Left forelimb (tissue), 1 donor: ENCODE results near the gene GALK1.
"Not testable (repeated sequence)": the region's sequence is repeated elsewhere in the genome, so short reads cannot be mapped to it uniquely, and the experiment has no call there.

ENCODE experiments used
- DNase-seq: peaks from one replicate; pipeline ENCODE4 v3.0.0-alpha.2; 2018; ENCODE audit warnings: low spot score

Gene GALK1

DNA sequence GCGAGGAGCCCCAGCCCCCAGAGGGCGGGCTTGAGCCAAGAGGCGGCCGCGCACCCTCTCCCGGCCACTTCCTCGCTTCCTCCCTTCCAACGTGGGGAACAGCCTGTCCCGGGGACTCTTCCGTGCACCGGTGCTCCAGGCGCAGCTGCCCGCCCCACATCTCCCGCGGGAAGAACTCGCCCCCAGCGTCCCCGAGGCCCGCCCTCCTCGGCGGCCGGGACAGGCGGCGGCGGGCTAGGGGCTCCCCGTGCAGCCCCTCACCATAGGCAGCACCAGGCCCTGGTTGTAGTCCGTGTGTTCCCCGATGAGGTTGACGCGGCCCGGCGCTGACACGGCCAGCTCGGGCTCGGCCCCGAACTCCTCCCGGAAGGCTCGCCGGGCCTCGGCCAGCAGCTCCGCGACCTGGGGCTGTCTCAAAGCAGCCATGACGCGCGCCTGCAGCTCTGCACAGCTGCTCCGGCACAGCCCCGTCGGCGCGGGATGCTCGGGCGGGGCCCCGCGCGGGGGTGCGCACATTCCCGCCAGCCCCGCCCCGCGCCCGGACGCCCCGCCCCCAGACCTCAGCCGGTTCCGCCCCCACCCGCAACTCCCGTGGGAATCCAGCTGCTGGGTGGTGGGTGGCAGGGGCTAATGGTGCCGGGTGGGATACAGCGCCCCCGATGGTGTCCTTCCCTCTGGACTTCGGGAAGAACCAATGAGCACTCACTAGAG is at the start of gene GALK1:
GALK1 (minus strand) TSS at position 482 of the 711 bp plus-strand sequence; CDS start at position 426, 56 bp downstream.
- peak; percentile 86 for DNase-seq

DNA sequence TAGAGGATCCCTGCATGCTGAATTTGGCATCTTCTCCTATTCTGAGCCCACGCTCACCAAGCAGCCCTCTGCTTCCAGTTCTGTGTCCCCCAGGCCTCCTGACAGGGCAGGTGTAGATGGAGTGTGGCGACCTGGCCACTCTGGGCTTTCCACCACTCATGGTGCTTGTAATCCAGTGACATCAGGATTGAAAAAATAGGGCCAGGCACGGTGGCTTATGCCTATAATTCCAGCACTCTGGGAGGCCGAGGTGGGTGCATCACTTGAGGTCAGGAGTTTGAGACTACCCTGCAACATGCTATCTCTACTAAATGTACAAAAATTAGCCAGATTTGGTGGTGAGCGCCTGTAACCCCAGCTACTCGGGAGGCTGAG is 49.0 kb upstream of the GALK1 start:
- no peak for DNase-seq

DNA sequence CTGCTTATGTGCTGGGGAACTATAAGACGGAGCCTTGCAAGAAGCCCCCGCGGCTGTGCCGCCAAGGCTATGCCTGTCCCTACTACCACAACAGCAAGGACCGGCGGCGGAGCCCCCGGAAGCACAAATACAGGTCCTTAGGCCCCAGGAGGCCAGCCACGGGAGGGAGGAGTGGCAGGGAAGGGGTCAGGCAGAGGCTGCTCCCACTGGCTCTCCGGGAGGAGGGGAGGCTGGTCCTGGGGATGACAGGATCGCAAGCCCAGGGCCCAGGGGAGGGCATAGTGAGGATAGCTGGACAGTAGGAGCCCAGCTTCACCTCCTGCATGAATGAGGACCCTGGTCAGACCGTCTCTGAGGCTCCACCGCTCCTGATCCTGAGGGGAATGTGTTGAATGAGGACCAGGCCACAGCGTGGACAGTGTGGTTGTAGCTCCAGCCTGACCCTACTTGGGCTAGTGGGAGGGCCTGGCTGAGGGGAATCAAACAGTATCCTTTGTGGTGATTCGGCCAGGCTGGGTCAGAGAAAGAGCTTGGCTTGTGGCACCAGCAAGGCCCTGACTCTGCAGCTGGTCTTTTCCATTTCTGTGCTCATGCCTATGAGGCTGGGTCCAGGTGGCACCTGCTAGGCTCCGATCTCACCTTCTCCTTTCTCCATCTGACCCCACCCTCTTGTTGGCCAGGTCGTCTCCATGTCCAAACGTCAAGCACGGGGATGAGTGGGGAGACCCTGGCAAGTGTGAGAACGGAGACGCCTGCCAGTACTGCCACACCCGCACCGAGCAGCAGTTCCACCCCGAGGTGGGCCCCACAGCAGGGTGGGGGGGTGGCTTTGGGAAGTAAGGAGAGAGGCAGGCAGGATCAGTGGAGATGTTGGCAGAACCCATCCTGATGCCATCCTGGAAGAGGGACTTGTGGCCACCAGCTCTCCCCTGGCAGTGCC is 48.4 kb upstream of the GALK1 start:
- no peak for DNase-seq

DNA sequence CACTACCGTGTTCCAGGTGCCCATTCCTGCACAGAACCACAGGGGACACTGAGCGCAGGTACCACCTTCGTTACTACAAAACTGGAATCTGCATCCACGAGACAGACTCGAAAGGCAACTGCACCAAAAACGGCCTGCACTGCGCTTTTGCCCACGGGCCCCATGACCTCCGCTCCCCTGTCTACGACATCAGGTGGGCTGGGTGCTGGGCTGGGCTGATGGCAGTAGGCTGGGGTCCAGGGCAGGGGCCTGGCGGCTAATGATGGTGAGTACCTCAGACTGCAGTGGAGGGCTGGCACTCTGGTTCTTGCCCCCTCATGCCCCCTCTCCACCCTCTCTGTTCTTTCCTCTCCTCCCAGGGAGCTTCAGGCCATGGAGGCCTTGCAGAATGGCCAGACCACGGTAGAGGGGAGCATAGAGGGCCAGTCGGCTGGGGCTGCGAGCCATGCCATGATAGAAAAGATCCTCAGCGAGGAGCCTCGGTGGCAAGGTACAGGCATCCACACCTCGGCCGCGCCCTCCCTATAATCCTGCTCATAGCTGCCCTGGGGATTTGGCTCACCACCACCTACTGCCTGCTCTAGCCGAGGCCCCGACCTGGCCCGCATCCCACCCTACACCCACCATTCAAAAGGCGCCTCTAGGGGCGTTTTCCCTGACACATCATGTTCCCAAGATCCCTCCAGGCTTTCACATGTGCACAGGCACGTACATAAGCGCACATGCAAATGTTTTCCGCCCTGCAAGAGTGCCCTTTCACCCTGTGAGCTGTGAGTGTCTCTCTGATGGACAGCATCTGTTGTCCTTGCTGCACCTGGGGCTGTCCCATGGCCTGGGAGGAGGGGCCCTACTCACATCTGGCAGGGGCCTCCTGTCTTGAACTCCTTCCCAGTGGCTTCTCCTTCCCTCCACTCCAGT is 47.4 kb upstream of the GALK1 start:
- no peak for DNase-seq

DNA sequence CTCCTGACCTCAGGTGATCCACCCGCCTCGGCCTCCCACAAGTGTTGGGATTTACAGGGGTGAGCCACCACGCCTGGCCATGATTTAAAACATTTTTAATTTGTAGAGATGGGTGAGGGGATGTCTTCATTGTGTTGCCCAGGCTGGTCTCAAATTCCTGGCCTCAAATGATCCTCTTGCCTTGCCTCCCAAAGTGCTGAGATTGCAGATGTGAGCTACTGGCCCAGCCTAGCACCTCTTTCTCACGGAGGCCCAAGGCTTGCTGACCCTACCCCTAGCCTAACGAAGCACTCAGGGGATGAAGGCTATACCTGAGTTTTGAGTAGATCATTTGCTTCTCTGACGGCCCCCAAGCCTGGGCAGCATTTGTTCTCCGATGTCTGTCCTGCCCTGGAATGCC is 46.2 kb upstream of the GALK1 start:
- no peak for DNase-seq

DNA sequence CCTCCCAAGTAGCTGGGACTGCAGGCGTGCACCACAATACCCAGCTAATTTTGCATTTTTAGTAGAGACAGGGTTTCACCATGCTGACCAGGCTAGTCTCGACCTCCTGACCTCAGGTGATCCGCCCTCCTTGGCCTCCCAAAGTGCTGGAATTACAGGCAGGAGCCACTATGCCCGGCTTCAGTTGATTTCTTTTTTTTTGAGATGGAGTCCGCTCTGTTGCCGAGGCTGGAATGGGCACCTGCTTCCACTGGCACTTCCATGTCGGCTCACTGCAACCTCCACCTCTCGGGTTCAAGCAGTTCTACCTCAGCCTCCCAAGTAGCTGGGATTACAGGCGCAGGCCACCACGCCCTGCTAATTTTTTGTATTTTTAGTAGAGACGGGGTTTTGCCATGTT is 45.8 kb upstream of the GALK1 start:
- not testable (repeated sequence) for DNase-seq

DNA sequence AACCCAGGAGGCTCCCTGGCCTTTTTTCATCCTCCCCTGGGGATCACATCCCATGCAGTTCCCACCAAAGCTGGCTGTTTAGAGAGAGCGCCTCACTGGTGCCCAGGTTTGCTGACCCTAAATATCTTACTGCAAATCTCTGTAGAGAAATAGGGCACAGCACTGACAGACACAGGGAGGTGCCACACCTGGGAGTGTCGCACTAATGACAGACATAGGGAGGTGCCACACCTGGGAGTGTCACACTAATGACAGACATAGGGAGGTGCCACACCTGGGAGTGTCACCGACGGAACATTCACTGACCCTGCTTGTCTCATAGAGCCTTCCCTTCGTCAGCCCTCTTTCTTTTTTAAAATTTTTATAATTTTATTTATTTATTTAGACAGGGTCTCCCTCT is 45.2 kb upstream of the GALK1 start:
- no peak for DNase-seq

DNA sequence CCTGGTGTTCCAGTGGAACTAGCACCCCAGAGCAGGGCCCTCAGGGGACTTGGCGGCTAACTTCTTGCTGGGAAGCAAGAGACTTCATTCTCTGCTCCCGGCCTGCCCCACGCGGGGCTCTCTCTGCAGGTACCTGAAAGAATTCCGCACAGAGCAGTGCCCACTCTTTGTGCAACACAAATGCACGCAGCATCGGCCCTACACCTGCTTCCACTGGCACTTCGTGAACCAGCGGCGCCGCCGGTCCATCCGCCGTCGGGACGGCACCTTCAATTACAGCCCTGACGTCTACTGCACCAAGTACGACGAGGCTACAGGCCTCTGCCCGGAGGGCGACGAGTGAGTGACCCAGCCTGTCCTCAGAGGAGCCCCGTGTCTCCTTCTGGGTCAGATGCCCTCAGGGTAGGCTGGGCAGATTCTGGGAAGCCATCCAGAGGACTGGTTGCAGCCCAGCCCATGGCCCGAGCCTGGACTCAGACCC is 44.7 kb upstream of the GALK1 start:
- no peak for DNase-seq

DNA sequence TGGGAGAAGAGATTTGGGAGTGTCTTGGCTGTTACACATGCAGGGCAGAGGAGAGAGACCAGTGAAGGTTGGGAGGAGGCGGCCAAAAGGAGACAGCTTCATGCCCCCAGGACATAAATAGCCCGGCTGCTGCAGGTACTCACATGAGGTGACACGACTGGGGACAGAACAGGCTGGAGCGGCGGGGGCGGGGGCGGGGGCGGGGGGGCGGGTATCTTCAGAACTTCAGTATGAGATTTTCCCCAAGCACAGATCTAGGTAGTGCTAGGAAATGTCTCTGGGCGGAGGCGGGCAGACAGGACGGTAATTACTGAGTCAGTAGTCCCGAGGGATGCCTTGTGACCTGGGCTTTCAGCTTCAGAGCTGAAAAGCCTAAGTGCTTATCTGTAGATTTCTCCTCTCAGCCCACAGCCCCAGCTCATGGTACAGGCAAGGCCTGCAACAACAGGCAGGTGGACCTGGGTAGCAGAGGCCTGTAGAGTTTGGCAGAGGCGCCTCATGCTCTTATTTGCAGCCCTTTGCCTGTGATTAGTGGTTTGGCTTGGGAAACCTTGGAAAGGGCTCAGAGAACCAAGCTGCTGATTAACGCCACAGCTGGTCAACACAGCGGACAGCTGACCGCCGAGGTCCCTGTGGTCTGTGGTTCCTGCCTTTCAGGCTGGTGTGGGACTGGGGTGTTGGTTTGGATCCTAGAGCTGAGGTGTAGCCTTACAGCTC is 44.1 kb upstream of the GALK1 start:
- DNase-seq, result no peak

DNA sequence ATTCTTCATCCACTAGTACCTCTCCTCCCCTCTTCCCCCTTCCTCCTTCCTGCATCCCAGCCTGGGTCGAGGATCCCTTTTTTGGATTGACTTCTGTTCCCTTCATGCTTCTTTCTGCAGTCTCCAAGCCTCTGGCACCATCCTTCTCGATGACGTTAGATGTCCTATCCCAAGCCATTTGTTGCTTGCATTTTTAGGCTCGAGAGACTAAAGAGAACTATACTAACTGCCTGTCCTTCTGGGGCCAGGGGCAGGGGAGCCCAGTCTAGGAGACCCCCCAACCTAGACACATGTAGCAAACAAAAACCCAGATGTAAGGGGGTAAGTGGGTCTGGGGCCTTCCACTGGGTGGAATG is 43.5 kb upstream of the GALK1 start:
- DNase-seq, result no peak

DNA sequence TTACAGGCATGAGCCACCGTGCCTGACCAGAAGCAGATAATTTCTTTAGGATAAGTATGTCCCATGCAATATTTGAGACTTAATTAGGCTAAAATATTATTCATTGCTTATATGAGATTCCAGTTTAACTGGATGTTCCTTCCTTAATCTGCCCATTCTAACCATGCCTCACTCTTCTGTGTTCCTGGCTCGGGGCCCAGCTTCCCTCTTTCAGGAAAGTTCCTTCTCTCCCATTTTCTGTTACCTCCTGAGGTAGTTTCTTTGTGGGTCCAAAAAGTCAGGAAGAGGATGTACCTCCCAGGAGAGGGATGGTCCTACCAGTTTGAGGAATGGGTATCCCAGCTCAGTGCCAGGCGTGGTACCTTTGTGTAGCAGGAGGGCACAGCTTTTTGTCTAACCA is 42.9 kb upstream of the GALK1 start:
- no peak for DNase-seq

DNA sequence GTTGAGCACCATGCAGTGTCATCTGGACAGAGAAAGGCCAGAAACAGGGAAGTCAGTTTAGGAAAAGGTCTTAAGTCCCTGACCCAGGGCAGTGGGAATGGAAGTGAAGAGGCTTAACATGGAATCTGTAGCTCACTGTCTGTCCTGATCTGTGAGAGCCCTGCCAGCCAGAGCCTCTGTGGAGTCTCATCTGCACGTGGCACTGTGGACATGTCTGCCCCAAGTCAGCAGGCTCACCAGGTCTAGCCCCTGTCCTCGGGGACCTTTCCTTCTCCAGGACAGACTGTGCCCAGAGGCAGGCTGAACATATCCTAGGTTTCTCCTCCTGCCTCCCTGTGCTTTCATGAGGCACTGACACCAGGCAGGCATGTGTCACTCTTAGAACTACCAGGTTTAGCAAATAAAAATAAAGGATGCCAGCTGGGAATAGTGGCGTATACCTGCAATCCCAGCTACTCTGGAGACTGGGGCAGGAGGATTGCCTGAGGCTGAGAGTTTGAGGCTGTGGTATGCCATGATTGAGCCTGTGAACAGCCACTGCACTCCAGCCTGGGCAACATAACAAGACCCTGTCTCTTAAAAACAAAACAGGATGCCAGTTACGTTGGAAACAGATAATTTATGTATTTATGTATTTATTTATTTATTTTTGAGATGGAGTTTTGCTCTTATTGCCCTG is 42.0 kb upstream of the GALK1 start:
- DNase-seq, result no peak

DNA sequence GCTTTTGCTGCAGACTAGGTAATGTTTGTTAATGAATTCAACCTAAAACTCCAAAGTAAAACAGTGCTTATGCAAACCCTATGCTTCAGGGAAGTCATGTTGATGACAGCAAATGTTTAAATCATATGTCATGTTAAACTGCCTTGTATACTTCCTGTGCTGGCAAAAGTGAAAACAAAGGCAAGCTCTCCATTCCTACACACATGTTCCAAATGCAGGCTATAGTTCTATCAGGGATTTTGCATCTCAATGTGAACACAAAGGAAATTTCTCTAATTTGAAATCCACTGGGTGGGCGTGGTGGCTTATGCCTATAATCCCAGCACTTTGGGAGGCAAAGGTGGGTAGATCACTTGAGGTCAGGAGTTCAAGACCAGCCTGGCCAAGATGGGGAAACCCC is 38.9 kb upstream of the GALK1 start:
- DNase-seq, result no peak

DNA sequence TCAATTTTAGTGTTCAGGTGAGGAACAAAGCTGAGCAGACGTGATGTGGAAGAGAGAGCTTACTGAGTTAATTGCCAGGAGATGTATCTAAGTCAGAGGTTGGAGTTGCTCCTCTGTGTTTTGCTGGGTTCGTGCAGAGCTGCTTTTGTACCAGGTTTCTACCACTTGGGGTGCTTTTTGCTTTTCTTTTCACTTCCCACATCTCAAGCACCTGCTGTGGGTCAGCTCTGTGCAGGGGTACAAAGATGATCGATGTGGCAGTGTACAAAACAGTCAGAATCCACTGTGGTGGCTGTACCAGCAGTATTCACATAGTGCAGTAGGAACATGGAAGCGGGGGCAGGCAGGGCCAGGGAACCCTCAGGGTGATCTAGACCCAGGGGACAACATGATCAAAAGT is 34.4 kb upstream of the GALK1 start:
- DNase-seq, result no peak

DNA sequence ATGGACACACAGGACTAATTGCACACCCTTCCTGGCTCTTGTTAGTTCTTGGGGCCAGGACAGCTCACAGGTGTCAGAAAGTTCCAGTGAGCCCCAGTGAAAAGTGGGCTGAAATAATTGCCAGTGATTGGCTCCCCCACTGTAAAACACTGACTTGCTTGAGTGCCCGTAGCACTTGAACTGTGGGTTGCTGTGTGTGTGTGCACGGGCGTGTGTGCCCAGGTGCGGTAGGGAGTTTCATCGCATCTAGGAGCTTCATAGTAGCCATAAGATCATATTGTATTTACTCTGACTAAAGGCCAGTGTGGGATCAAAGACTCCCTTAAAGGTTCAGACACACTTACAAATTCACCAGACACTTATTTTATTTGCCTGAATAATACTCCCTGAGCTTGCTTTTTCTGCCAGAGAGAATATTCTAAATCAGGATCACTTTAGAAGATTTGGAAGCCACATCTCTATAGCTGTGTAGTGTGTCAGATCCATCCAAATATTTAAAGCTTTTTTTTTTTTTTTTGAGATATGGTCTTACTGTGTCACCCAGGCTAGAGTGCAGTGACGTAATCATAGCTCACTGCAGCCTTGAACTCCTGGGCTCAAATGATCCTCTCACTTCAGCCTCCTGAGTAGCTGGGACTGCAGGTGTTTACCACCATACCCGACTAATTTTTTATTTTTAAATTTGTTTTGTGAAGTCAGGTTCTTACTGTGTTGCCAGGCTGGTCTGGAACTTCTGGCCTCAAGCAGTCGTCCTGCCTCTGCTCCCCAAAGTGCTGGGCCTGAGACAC is 31.0 kb upstream of the GALK1 start:
- DNase-seq, result no peak

DNA sequence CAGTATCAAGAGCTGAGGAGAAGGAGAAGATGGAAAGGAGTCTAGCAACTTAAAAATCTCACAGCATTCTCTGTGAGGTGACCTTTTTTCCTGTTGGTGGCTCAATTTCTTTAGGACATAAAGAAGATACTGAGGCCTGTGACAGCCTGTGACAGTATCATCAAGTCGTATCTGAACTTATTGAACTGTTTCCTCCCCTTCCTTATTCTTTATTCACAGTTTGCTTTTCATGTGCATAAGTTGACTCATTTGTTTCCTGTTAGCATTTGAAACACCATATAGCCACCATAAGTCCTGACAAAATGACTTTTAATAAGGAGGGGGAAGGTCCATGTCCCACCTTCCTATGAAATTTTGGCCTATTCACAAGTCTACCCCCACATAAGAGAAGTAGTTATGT is 28.5 kb upstream of the GALK1 start:
- no peak for DNase-seq

DNA sequence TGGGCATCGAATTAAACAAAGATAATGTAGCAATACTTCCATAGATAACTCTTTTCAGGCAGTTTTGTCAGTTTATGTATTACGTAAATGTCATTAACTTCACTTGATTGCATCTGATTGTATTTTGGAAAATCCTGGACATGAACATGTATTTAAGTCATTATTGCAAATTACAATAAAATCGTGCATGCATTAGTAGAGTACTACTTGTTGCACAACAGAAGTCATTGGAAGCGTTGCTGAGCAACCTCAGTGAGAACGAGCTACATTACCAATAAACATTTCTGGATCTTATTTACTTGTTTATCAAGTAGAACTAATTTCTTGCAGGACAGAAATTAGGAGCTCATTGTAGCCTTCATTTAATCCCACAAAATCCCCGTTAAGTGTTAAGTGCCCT is 26.3 kb upstream of the GALK1 start:
- no peak for DNase-seq

DNA sequence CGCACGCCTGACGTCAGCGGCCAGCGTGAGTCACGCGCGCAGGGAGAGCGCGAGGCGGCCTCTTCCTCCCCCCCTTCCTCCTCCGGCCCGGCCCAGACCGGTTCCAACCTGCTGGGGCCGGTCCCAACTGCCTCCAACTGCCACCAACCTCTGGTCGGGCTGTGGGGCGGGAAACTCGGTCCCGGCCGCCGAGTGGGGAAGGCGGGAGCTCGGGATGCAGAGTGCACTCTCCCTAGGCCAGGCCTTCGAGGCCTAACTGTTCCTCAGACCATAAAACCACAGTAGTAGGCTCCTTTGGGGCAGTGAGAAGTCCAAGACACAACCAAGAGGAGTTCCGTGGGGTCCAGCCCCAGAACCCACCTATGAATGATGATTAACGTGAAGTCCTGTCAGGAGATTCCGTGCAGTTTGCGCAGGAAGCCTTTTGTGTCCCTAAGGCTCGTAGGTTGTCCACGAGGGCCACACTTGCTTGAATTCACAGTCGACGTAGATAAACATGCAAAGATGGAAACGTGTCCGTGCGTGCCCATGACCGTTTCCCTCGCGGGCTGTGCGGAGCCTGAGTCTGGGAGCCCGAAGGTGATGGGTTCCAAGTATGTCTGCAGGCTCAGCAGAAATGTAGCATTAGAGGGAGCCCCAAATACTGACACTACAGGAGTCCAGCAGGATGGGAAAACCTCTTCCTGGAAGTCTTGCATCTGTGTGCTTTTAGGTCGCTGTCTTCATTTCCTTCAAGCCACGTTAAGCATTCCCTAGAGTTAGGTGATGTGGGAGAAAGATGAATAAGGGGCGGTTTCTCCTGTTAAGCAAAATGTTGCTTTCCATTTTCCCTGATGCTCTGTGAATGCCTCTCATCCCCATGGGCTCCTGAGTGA is 20.3 kb upstream of the GALK1 start:
- peak; percentile 97 for DNase-seq

DNA sequence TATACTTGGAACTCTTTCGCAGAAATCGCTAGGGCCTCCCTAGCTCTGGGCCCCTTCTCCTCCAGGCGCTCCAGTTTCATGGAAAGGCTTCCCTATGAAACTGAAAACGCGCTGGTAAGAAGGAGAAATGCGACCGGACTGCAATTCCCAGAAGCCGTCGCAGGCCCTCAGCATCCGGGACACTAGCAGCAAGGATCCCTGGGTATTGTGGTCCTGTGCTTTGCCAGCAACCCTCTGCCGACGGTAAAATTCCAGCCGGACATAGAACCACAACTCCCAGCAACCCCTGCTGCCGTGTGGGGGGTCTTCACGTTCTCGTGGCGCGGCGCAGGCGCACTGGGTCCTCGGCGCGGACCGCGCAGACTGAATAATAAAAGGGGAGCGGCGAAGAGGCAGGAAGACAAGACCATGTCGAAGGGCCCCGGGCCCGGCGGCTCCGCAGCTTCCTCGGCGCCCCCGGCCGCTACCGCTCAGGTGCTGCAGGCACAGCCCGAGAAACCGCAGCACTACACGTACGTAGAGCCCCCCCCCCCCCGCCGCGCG is 19.6 kb upstream of the GALK1 start, which contains the start of gene UNK:
UNK (plus strand) TSS at position 334 of the 543 bp plus-strand sequence; CDS start at position 409, 75 bp downstream.
- peak; percentile 98 for DNase-seq
